GM23338 (cell line): Measurements from ENCODE around the gene ADAMTSL4. TPM values are rescaled to one million over a fixed set of nuclear protein-coding genes. Genes with fewer than 3 reads are reported as not detected.

Source experiments
- ATAC-seq: fragments of 200-7000 bp; cut with Tn5 transposase; 3 replicates; pipeline ENCODE4 v1.9.1; 2020
- DNase-seq: peaks from one replicate; pipeline ENCODE4 v3.0.0-alpha.2; 2015; ENCODE audit warnings: low spot score
- H2AFZ ChIP-seq: fragments of 200-600 bp; sonication (generic); 2 replicates; pipeline ENCODE4 v1.8.0; 2016; ENCODE audit warnings: antibody characterized with exemption, mild to moderate bottlenecking, moderate library complexity
- H3F3A ChIP-seq: fragments of 200-600 bp; sonication (generic); replicated peaks from 2 replicates; pipeline ENCODE4 v1.8.0; 2017; ENCODE audit warnings: antibody characterized with exemption, mixed run types, low read depth
- H3K27ac ChIP-seq: fragments of 200-600 bp; sonication (generic); 2 replicates; pipeline ENCODE4 v1.6.1; 2016; ENCODE audit warnings: low read depth
- H3K27me3 ChIP-seq: fragments of 200-600 bp; sonication (generic); 2 replicates; pipeline ENCODE4 v1.8.0; 2016; ENCODE audit warnings: mild to moderate bottlenecking, mixed run types, moderate library complexity; ENCODE audit not compliant: insufficient read depth
- H3K36me3 ChIP-seq: fragments of 200-600 bp; sonication (generic); 2 replicates; pipeline ENCODE4 v1.8.0; 2016; ENCODE audit warnings: mild to moderate bottlenecking; ENCODE audit not compliant: insufficient read depth
- H3K4me1 ChIP-seq: fragments of 200-600 bp; sonication (generic); 2 replicates; pipeline ENCODE4 v1.8.0; 2016; ENCODE audit warnings: mild to moderate bottlenecking, moderate library complexity; ENCODE audit not compliant: insufficient read depth
- H3K4me2 ChIP-seq: fragments of 200-600 bp; sonication (generic); 2 replicates; pipeline ENCODE4 v1.7.1; 2017; ENCODE audit warnings: mixed run types
- H3K4me3 ChIP-seq: fragments of 200-600 bp; sonication (generic); 2 replicates; pipeline ENCODE4 v1.6.1; 2016; ENCODE audit warnings: mixed run types
- H3K79me2 ChIP-seq: fragments of 200-600 bp; sonication (generic); replicated peaks from 2 replicates; pipeline ENCODE4 v1.8.0; 2017; ENCODE audit warnings: mild to moderate bottlenecking; ENCODE audit not compliant: insufficient read depth
- H3K9me2 ChIP-seq: fragments of 200-600 bp; sonication (generic); 2 replicates; pipeline ENCODE4 v1.8.0; 2017; ENCODE audit not compliant: insufficient read depth
- H4K20me1 ChIP-seq: fragments of 200-600 bp; sonication (generic); replicated peaks from 2 replicates; pipeline ENCODE4 v1.8.0; 2017; ENCODE audit warnings: mild to moderate bottlenecking; ENCODE audit not compliant: insufficient read depth
- H3K27ac Mint-ChIP-seq: 2 replicates; pipeline ENCODE4 v1.8.0; 2020; ENCODE audit warnings: inconsistent platforms, mild to moderate bottlenecking, moderate library complexity, mixed read lengths
- H3K27me3 Mint-ChIP-seq: 3 replicates; pipeline ENCODE4 v1.8.0; 2022; ENCODE audit warnings: low read depth, mild to moderate bottlenecking, moderate library complexity, mixed read lengths, inconsistent platforms; ENCODE audit not compliant: insufficient read depth, poor library complexity
- H3K36me3 Mint-ChIP-seq: 3 replicates; pipeline ENCODE4 v1.8.0; 2021; ENCODE audit warnings: low read depth, mild to moderate bottlenecking, inconsistent platforms, moderate library complexity, mixed read lengths
- H3K4me1 Mint-ChIP-seq: 3 replicates; pipeline ENCODE4 v1.8.0; 2020; ENCODE audit warnings: mild to moderate bottlenecking, inconsistent platforms, mixed read lengths
- H3K4me3 Mint-ChIP-seq: 3 replicates; pipeline ENCODE4 v1.8.0; 2021; ENCODE audit warnings: moderate library complexity, mild to moderate bottlenecking, inconsistent platforms, mixed read lengths
- H3K9me3 Mint-ChIP-seq: 3 replicates; pipeline ENCODE4 v1.8.0; 2020; ENCODE audit warnings: moderate library complexity, mild to moderate bottlenecking, inconsistent platforms, mixed read lengths
- CREB1 ChIP-seq: fragments of 250-450 bp; sonication (Bioruptor Pico); IDR thresholded peaks from 2 replicates; pipeline ENCODE4 v1.5.0; 2020; ENCODE audit warnings: low read depth, mild to moderate bottlenecking, moderate library complexity
- JUNB ChIP-seq: IDR thresholded peaks from one replicate; pipeline ENCODE4 v1.6.1; 2016; ENCODE audit warnings: antibody characterized with exemption; ENCODE audit not compliant: unreplicated experiment
- NANOG ChIP-seq: IDR thresholded peaks from 2 replicates; pipeline ENCODE4 v1.6.1; 2016; ENCODE audit warnings: antibody characterized with exemption, borderline replicate concordance
- POLR2AphosphoS5 ChIP-seq: IDR thresholded peaks from 2 replicates; pipeline ENCODE4 v1.6.1; 2016; ENCODE audit warnings: antibody characterized with exemption, low read depth
- STAT1 ChIP-seq: IDR thresholded peaks from one replicate; pipeline ENCODE4 v1.6.1; 2016; ENCODE audit warnings: antibody characterized with exemption; ENCODE audit not compliant: unreplicated experiment
- ZNF114 ChIP-seq: fragments of 250-450 bp; sonication (Bioruptor Pico); IDR thresholded peaks from 2 replicates; pipeline ENCODE4 v1.5.0; 2020; ENCODE audit warnings: mild to moderate bottlenecking, moderate library complexity
- ZNF331 ChIP-seq: fragments of 250-450 bp; sonication (Bioruptor Pico); IDR thresholded peaks from 2 replicates; pipeline ENCODE4 v1.5.0; 2020; ENCODE audit warnings: low read depth, mild to moderate bottlenecking, moderate library complexity
- polyA plus RNA-seq: library from polyadenylated mRNA; unstranded; fragments of >200 nt; fragmentation: Nextera tagmentation; extraction: Ambion mirVana; gene quantifications from 2 replicates; pipeline ENCODE4 v1.2.1, GENCODE V29; 2016
- total RNA-seq: library from RNA; depleted of rRNA; stranded (reverse); fragments of >200 nt; shearing (Covaris generic); gene quantifications from 2 replicates; pipeline ENCODE4 v1.2.3, GENCODE V29; 2014
- TF ChIP-seq, protein P1 (sequence below), 2 experiments: fragments of 200-600 bp in 1 of 2; sonication (generic) in 1 of 2; conservative IDR thresholded peaks; 2 replicates each; pipeline versions ENCODE4 v1.5.1 to v1.6.1; 2016 to 2017; ENCODE audit warnings: antibody characterized with exemption in 2 of 2, low read depth in 2 of 2, mild to moderate bottlenecking in 2 of 2, moderate library complexity in 1 of 2
- TF ChIP-seq, protein P2 (sequence below): IDR thresholded peaks from 2 replicates; pipeline ENCODE4 v1.6.1; 2016; ENCODE audit warnings: antibody characterized with exemption

Gene ADAMTSL4
- total and polyA plus RNA-seq, 2 experiments from 2014 or later = 5.3 to 5.8 TPM

DNA sequence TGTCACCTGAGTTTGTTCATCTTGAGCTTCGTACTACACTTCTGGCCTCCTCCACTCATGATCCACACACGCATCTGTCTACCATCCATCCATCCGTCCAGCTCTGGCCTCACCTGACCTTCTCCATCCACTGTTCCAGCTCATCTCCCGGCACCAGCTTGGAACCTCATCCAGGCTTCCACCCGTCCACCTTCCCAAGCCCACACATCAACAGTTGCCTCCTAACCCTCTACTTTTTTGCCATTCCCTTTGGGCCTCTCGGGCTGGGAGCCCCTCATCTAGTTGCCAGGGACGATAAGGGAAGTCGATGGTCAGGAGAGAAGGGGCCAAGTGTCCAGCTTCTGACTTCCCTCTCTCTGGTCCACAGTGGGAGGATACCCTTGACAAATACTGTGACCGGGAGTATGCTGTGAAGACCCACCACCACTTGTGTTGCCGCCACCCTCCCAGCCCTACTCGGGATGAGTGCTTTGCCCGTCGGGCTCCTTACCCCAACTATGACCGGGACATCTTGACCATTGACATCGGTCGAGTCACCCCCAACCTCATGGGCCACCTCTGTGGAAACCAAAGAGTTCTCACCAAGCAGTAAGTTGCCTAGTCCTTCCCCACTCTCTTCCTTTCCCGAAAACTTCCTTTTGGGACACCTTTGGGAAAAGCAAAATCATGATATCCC lies 37.1 kb upstream of the ADAMTSL4 start:
- H3K9me3 Mint-ChIP-seq = no peaks in the 10 kb centered on the region; the same call in 2 of the 3 replicates
- H4K20me1 ChIP-seq = no peaks in the 10 kb centered on the region
- H3K27me3 Mint-ChIP-seq = peaks cover 26% of the 10 kb centered on the region
- no peak overlapping the region for H2AFZ ChIP-seq
- no peak overlapping the region; the same call in 2 of the 3 replicates for H3K4me3 Mint-ChIP-seq
- no peak overlapping the region for H3K4me2 ChIP-seq
- H3K36me3 Mint-ChIP-seq = peaks cover 11% of the 10 kb centered on the region; the same call in 2 of the 3 replicates
- H3K27ac ChIP-seq = no peak overlapping the region
- no peak for DNase-seq
- TF ChIP-seq, protein P1, sequence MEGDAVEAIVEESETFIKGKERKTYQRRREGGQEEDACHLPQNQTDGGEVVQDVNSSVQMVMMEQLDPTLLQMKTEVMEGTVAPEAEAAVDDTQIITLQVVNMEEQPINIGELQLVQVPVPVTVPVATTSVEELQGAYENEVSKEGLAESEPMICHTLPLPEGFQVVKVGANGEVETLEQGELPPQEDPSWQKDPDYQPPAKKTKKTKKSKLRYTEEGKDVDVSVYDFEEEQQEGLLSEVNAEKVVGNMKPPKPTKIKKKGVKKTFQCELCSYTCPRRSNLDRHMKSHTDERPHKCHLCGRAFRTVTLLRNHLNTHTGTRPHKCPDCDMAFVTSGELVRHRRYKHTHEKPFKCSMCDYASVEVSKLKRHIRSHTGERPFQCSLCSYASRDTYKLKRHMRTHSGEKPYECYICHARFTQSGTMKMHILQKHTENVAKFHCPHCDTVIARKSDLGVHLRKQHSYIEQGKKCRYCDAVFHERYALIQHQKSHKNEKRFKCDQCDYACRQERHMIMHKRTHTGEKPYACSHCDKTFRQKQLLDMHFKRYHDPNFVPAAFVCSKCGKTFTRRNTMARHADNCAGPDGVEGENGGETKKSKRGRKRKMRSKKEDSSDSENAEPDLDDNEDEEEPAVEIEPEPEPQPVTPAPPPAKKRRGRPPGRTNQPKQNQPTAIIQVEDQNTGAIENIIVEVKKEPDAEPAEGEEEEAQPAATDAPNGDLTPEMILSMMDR (conservative IDR thresholded peaks at IDR 0.05; ENCODE audit: low read depth in 2 of 2) = no peak
- TF ChIP-seq, protein P2, sequence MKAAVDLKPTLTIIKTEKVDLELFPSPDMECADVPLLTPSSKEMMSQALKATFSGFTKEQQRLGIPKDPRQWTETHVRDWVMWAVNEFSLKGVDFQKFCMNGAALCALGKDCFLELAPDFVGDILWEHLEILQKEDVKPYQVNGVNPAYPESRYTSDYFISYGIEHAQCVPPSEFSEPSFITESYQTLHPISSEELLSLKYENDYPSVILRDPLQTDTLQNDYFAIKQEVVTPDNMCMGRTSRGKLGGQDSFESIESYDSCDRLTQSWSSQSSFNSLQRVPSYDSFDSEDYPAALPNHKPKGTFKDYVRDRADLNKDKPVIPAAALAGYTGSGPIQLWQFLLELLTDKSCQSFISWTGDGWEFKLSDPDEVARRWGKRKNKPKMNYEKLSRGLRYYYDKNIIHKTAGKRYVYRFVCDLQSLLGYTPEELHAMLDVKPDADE = no peak
- TF ChIP-seq JUNB (no peak), ZNF331 (no peak), STAT1 (no peak), ZNF114 (CRISPR knock-in tag) (no peak), POLR2AphosphoS5 (no peak), NANOG (no peak)
- no peaks in the 10 kb centered on the region for H3K36me3 ChIP-seq
- ATAC-seq = no peak
- no peaks in the 10 kb centered on the region for H3K27me3 ChIP-seq
- no peaks in the 10 kb centered on the region for H3K79me2 ChIP-seq
- H3K27ac Mint-ChIP-seq = no peak overlapping the region
- H3K9me2 ChIP-seq = no peaks in the 10 kb centered on the region
- peaks cover 13% of the 10 kb centered on the region for H3K4me1 Mint-ChIP-seq
- peaks cover 7% of the 10 kb centered on the region; the same call in 1 of the 2 replicates for H3K4me1 ChIP-seq
- H3K4me3 ChIP-seq = no peak overlapping the region
- 0 out of 2 replicates have a peak, but pooled peaks cover 13% of the 10 kb centered on the region for H3F3A ChIP-seq

DNA sequence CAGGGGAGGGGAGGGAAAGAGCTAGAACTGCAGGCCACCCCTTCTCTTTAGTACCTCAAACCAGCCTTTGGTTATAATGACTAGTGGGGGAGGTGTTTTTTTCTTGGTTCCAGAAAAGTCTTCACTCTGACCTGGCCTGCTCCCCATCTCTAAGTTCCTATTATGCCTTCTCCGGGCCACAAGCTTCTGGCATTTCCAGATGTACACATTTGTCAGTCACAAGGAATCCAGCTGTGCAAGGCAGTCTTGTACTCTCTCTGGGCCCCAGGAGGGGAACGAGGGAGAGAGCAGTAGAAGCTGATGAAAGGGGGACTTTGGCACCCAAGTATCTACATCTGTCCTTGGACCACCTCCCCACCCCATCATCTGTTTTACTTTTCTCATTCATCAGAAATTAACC lies 36.4 kb upstream of the ADAMTSL4 start:
- Histone ChIP-seq H2AFZ (no peak overlapping the region), H3K36me3 (no peaks in the 10 kb centered on the region), H3K4me2 (no peak overlapping the region), H3K9me2 (no peaks in the 10 kb centered on the region), H3K27me3 (no peaks in the 10 kb centered on the region), H3F3A (0 out of 2 replicates have a peak, but pooled peaks cover 17% of the 10 kb centered on the region), H3K4me1 (peaks cover 7% of the 10 kb centered on the region; the same call in 1 of the 2 replicates), H4K20me1 (no peaks in the 10 kb centered on the region), H3K79me2 (no peaks in the 10 kb centered on the region), H3K27ac (no peak overlapping the region), H3K4me3 (no peak overlapping the region)
- DNase-seq = no peak
- no peaks in the 10 kb centered on the region; the same call in 2 of the 3 replicates for H3K9me3 Mint-ChIP-seq
- no peak overlapping the region for H3K4me3 Mint-ChIP-seq
- ATAC-seq = no peak
- H3K4me1 Mint-ChIP-seq = peaks cover 9% of the 10 kb centered on the region
- TF ChIP-seq ZNF114 (CRISPR knock-in tag) (no peak), CREB1 (CRISPR knock-in tag) (no peak)
- H3K36me3 Mint-ChIP-seq = peaks cover 7% of the 10 kb centered on the region; the same call in 2 of the 3 replicates
- no peak overlapping the region for H3K27ac Mint-ChIP-seq
- H3K27me3 Mint-ChIP-seq = peaks cover 26% of the 10 kb centered on the region
